ENCODE results near the gene UBA6.

- TF ChIP-seq EP300 (IDR thresholded peaks at IDR 0.05) = no peak
- TF ChIP-seq, protein P1, sequence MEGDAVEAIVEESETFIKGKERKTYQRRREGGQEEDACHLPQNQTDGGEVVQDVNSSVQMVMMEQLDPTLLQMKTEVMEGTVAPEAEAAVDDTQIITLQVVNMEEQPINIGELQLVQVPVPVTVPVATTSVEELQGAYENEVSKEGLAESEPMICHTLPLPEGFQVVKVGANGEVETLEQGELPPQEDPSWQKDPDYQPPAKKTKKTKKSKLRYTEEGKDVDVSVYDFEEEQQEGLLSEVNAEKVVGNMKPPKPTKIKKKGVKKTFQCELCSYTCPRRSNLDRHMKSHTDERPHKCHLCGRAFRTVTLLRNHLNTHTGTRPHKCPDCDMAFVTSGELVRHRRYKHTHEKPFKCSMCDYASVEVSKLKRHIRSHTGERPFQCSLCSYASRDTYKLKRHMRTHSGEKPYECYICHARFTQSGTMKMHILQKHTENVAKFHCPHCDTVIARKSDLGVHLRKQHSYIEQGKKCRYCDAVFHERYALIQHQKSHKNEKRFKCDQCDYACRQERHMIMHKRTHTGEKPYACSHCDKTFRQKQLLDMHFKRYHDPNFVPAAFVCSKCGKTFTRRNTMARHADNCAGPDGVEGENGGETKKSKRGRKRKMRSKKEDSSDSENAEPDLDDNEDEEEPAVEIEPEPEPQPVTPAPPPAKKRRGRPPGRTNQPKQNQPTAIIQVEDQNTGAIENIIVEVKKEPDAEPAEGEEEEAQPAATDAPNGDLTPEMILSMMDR (IDR thresholded peaks at IDR 0.05) = no peak
These were observed 3.9 kb upstream of the UBA6 start for GRCh38 chr4:67704843-67705242.
